HFFc6 (cell line): ENCODE data around the gene CLDN24. TPM values are rescaled to one million over a fixed set of nuclear protein-coding genes. Genes with fewer than 3 reads are reported as not detected.

ENCODE experiments used
- DNase-seq: peaks from one replicate; pipeline ENCODE4 v3.0.0-alpha.2; 2018
- H3K27ac Mint-ChIP-seq: 2 replicates; pipeline ENCODE4 v1.8.0; 2020; ENCODE audit warnings: mild to moderate bottlenecking, mixed read lengths
- H3K27me3 Mint-ChIP-seq: 2 replicates; pipeline ENCODE4 v1.8.0; 2021; ENCODE audit warnings: mild to moderate bottlenecking, moderate library complexity, mixed read lengths; ENCODE audit not compliant: insufficient read depth
- H3K36me3 Mint-ChIP-seq: 2 replicates; pipeline ENCODE4 v1.8.0; 2021; ENCODE audit warnings: low read depth, mixed read lengths
- H3K4me1 Mint-ChIP-seq: 2 replicates; pipeline ENCODE4 v1.8.0; 2020; ENCODE audit warnings: low read depth, mixed read lengths
- H3K4me3 Mint-ChIP-seq: 2 replicates; pipeline ENCODE4 v1.8.0; 2020; ENCODE audit warnings: mild to moderate bottlenecking, moderate library complexity, mixed read lengths
- H3K9me3 Mint-ChIP-seq: 2 replicates; pipeline ENCODE4 v1.8.0; 2020; ENCODE audit warnings: mild to moderate bottlenecking, mixed read lengths
- total RNA-seq, 6 experiments: library from RNA; stranded (reverse); fragmentation: NEBNext Ultra II Directional; extraction: Animal tissue kit (Norgen Biotek cat#: 25700); gene quantifications; 2 replicates in 1 of 6; 3 replicates in 5 of 6; pipeline ENCODE4 v1.2.3, GENCODE V29; 2021
- TF ChIP-seq, protein P1 (sequence below): fragments of 200-600 bp; sonication (generic); IDR thresholded peaks from 2 replicates; pipeline ENCODE4 v1.5.0; 2021; ENCODE audit warnings: antibody characterized with exemption, mild to moderate bottlenecking

Gene CLDN24
- total RNA-seq, 6 experiments from 2014 or later: not detected

DNA sequence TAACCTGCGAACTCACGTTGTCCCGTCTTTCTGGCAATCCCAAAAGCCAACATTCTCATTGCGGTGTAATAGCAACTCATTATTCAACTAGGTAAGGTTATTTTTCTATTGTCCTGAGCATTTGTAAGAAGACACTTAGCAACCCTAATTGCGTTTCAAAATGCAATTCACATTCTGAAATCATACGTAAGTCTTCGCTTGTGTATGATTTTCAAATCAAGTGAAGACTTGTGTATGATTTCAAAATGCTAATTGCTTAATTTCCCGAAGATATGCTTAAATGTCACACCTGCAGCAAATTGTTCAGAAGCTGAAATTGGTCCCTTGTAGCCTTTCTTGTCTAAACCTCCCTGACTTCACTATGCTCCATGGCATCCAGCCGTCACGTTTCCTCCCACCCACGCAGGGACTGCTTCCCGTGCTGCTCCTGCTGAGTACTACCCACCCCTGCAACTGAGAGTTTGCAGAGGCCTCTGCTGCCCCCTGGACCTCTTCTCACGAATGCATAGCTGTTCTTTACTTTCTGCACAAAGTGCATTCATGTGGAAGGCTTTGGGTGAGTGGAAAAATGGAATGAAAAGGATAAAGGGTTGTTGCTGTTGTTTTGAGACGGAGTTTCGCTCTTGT, 40.8 kb upstream of the CLDN24 start:
- Mint-ChIP-seq H3K4me1 (peaks cover 30% of the 10 kb centered on the region), H3K36me3 (no peaks in the 10 kb centered on the region), H3K27me3 (peaks cover 7% of the 10 kb centered on the region), H3K27ac (no peak overlapping the region), H3K4me3 (no peak overlapping the region), H3K9me3 (no peaks in the 10 kb centered on the region)
- DNase-seq: no peak
- TF ChIP-seq, protein P1, sequence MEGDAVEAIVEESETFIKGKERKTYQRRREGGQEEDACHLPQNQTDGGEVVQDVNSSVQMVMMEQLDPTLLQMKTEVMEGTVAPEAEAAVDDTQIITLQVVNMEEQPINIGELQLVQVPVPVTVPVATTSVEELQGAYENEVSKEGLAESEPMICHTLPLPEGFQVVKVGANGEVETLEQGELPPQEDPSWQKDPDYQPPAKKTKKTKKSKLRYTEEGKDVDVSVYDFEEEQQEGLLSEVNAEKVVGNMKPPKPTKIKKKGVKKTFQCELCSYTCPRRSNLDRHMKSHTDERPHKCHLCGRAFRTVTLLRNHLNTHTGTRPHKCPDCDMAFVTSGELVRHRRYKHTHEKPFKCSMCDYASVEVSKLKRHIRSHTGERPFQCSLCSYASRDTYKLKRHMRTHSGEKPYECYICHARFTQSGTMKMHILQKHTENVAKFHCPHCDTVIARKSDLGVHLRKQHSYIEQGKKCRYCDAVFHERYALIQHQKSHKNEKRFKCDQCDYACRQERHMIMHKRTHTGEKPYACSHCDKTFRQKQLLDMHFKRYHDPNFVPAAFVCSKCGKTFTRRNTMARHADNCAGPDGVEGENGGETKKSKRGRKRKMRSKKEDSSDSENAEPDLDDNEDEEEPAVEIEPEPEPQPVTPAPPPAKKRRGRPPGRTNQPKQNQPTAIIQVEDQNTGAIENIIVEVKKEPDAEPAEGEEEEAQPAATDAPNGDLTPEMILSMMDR: peak; percentile 41

DNA sequence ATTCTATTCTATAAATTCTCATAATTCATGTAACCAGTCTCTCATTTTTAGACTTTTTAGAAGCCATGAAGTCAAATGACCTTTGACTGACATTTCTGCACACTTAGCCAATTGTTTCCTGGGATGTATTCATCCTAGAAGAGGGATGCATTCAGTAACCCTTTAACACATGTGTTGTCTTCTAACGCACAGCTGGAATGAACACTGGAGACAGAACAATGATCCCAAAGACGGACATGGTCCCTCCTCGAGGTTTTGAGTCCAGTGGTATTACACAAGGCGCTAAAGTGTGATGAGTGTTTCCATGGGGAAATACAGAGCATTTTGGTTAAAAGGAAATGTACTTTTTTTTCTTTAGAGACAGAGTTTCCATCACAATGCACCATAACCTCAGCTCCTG, 39.8 kb upstream of the CLDN24 start:
- TF ChIP-seq, protein P1: no peak
- DNase-seq: no peak
- Mint-ChIP-seq H3K27me3 (peaks cover 7% of the 10 kb centered on the region), H3K4me1 (peaks cover 30% of the 10 kb centered on the region), H3K4me3 (no peak overlapping the region), H3K9me3 (no peaks in the 10 kb centered on the region), H3K27ac (no peak overlapping the region), H3K36me3 (no peaks in the 10 kb centered on the region)

DNA sequence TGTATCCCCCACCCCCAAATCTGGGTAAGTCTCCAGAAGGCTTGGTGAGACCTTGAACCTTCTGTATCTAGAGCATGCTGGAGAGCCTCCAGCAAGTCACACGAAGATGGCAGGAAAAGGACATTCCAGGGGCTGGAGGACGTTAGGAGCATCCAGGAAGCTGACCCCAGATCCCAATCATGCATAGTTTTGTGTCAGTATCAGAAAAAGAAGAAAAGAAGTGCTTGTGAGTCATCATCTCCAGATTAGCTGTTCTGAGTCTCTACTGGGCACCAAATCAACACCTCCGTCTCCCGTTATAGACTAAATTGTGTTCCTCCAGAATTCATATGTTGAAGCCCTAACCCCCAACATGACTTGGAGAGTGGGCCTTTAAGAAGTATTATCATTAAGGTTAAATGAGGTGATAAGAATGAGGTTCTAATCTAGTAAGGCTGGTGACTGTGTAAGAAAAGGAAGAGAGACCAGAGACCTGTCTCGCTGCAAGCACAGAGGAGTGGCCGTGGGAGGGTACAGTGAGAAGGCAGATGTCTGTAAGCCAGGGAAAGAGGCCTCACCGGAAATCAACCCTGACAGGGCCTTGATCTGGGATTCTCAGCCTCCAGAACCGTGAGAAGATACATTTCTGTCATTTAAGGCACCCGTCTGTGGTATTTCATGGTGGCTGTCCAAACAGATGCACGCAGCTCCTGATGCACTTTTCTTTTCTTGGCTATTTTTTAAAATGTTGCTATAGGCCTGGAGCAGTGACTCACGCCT, 38.1 kb upstream of the CLDN24 start:
- Mint-ChIP-seq H3K27me3 (peaks cover 6% of the 10 kb centered on the region), H3K4me3 (peak overlapping the region; percentile 18; the same call in 1 of the 2 replicates), H3K27ac (peak overlapping the region; percentile 76), H3K9me3 (no peaks in the 10 kb centered on the region), H3K4me1 (peaks cover 43% of the 10 kb centered on the region), H3K36me3 (no peaks in the 10 kb centered on the region)
- DNase-seq: peak; percentile 40
- TF ChIP-seq, protein P1: no peak

DNA sequence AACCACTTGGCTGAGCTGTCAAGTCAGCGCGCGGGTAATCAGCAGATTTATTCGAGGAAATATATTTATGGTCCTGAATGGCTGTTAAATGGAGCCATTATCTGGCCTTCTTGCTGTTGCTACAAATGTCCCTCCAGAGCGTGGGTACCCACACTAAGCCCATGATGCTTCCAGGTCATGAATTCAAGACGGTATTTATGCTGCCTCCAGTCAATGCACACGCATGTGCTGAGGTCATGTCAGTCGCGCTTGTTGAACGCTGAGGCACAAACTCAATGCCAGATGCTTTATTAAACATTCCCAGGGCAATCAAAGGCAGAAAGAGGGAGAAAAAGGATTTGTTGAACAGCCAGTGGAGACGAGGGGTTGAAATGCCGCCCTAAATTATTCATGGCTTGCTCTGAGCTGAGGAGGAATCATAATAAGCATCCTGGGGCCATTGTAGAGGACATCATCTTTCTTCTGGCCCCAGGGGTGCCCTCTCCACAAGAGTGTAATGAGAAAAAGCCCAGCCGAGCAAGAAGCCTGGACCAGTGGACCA, 36.1 kb upstream of the CLDN24 start:
- TF ChIP-seq, protein P1: no peak
- no peak for DNase-seq
- Mint-ChIP-seq H3K27ac (no peak overlapping the region), H3K9me3 (no peaks in the 10 kb centered on the region), H3K4me3 (no peak overlapping the region), H3K27me3 (no peaks in the 10 kb centered on the region; the same call in none of the 2 replicates), H3K4me1 (peaks cover 47% of the 10 kb centered on the region), H3K36me3 (no peaks in the 10 kb centered on the region)

DNA sequence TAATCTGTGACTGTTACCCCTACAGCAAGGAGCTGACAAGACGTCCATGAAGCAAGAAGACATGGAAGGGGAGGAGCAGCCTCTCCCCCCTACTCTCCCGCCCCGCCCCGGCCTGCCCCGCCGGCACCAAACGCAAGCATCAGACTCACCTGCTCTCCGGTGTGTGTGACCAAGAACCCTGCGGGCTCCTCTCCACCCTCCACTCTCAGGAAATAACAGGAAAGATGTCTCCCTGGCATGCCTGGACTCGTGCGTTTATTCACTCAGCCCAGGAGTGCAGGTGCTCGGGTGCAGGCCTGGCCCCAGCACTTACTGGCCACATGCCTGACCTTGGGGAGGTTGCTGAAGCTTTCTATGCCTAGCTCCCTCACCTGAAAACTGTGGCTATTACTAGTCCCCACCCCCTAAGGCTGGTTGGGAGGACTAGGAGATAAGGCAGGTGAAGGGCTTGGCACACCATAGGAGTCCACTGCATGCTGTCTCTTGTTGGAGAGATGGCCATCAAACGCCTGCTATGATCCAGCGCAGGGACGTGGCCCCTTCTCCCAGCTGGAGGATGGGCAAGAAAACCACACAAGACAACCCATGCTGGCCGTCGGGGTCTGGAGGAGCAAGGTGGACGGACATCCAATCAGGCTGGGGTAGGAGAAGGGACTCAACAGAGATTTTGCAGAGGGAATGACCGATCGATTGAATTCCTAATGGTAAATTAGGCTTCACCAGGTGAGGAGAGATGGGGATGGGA, 34.9 kb upstream of the CLDN24 start:
- peaks cover 3% of the 10 kb centered on the region for H3K27me3 Mint-ChIP-seq

More for the DNA sequence above, 34.9 kb upstream of the CLDN24 start:
- Mint-ChIP-seq H3K27ac (no peak overlapping the region), H3K9me3 (no peaks in the 10 kb centered on the region), H3K4me3 (no peak overlapping the region), H3K4me1 (peaks cover 42% of the 10 kb centered on the region), H3K36me3 (no peaks in the 10 kb centered on the region)
- TF ChIP-seq, protein P1: no peak
- DNase-seq: no peak
